Peyer's patch (tissue), 4 donors: ENCODE data around the gene LHFPL2. TPM values are rescaled to one million over a fixed set of nuclear protein-coding genes. Genes with fewer than 3 reads are reported as not detected.
A peak's percentile ranks its signal among the peaks of the same experiment; 100 is the strongest.

Experiments used
- DNase-seq, 3 donors: peaks; one replicate each; pipeline ENCODE4 v3.0.0-alpha.2; 2017 to 2019
- H3K27ac ChIP-seq, 4 donors: fragments of 200-600 bp; sonication (generic); one replicate each; pipeline ENCODE4 v1.5.1; 2016 to 2019
- H3K27me3 ChIP-seq, 2 donors: fragments of 200-600 bp; sonication (generic); one replicate each; pipeline ENCODE4 v1.5.1; 2019
- H3K36me3 ChIP-seq, 3 donors: fragments of 200-600 bp; sonication (generic); one replicate each; pipeline ENCODE4 v1.5.1; 2016 to 2019
- H3K4me1 ChIP-seq, 4 donors: fragments of 200-600 bp; sonication (generic); one replicate each; pipeline ENCODE4 v1.5.1; 2016 to 2019
- H3K4me3 ChIP-seq, 4 donors: fragments of 200-600 bp; sonication (generic); 1 replicate in 3 of 4; 2 replicates in 1 of 4; pipeline ENCODE4 v1.5.1; 2016 to 2019; ENCODE audit warnings: mild to moderate bottlenecking in 1 of 4
- H3K9me3 ChIP-seq, 4 donors: fragments of 200-600 bp; sonication (generic); one replicate each; pipeline ENCODE4 v1.5.1; 2016 to 2019; ENCODE audit warnings: mild to moderate bottlenecking in 1 of 4
- CTCF ChIP-seq, 6 experiments: fragments of 450-650 bp in 4 of 6; fragments of 200-600 bp in 2 of 6; sonication (generic) in 1 of 6; IDR thresholded peaks; one replicate each; pipeline ENCODE4 v1.5.1; 2017 to 2019; ENCODE audit warnings: antibody characterized with exemption in 6 of 6, mild to moderate bottlenecking in 3 of 6, moderate library complexity in 1 of 6
- POLR2A ChIP-seq, 2 donors: fragments of 450-650 bp; IDR thresholded peaks; one replicate each; pipeline ENCODE4 v1.5.1; 2017; ENCODE audit warnings: antibody characterized with exemption in 2 of 2, mild to moderate bottlenecking in 2 of 2, moderate library complexity in 2 of 2
- total RNA-seq, 4 donors: library from RNA; depleted of rRNA; stranded (reverse); fragments of >200 nt; gene quantifications; one replicate each; pipeline ENCODE4 v1.1.0, GENCODE V29; 2016

LHFPL2 gene
- total RNA-seq, 4 donors from 2014 or later: 22.3 to 63.4 (median 55.7) TPM

- Histone ChIP-seq H3K9me3 (no peaks in the 10 kb centered on the region), H3K4me1 (peaks cover 0 to 25% (median 3%) of the 10 kb centered on the region in 4 donors), H3K27ac (peak overlapping the region; percentile 88 to 94 (median 91)), H3K27me3 (no peaks in the 10 kb centered on the region), H3K36me3 (no peaks in the 10 kb centered on the region), H3K4me3 (peak overlapping the region; percentile 72 to 90 (median 82))
- TF ChIP-seq CTCF (IDR thresholded peaks at IDR 0.05) (no peak), POLR2A (IDR thresholded peaks at IDR 0.05) (no peak)
- peak in 1 of 3 donors; percentile 22 for DNase-seq
Observed at GRCh38 chr5:78649211-78649695, 681 bp upstream of the LHFPL2 start.

- Histone ChIP-seq H3K4me3 (peak overlapping the region; percentile 72 to 90 (median 82)), H3K27me3 (no peaks in the 10 kb centered on the region), H3K4me1 (peaks cover 0 to 27% (median 3%) of the 10 kb centered on the region in 4 donors), H3K27ac (peak overlapping the region; percentile 88 to 94 (median 91)), H3K9me3 (no peaks in the 10 kb centered on the region), H3K36me3 (no peaks in the 10 kb centered on the region)
- TF ChIP-seq CTCF (IDR thresholded peaks at IDR 0.05) (no peak), POLR2A (IDR thresholded peaks at IDR 0.05) (no peak)
- peak; percentile 19 to 79 (median 70) for DNase-seq
Observed at GRCh38 chr5:78647838-78648358, 674 bp downstream of the LHFPL2 start.

GRCh38 chr5:78647351-78647818 lies 1.2 kb downstream of the LHFPL2 start:
- peak overlapping the region; percentile 88 to 94 (median 91) for H3K27ac ChIP-seq
- no peak for TF ChIP-seq CTCF (IDR thresholded peaks at IDR 0.05)
- peak in 1 of 2 donors; percentile 15 for TF ChIP-seq POLR2A (IDR thresholded peaks at IDR 0.05)

GRCh38 chr5:78644741-78645300 lies 3.8 kb downstream of the LHFPL2 start:
- no peaks in the 10 kb centered on the region for H3K27me3 ChIP-seq
- TF ChIP-seq CTCF (IDR thresholded peaks at IDR 0.05) (no peak), POLR2A (IDR thresholded peaks at IDR 0.05) (no peak)
- H3K9me3 ChIP-seq: no peaks in the 10 kb centered on the region
- H3K36me3 ChIP-seq: no peaks in the 10 kb centered on the region
- peaks cover 0 to 54% (median 7%) of the 10 kb centered on the region in 4 donors for H3K4me1 ChIP-seq
- DNase-seq: no peak
- no peak overlapping the region for H3K27ac ChIP-seq
- no peak overlapping the region for H3K4me3 ChIP-seq

More at GRCh38 chr5:78647351-78647818, 1.2 kb downstream of the LHFPL2 start:
- no peaks in the 10 kb centered on the region for H3K27me3 ChIP-seq
- H3K9me3 ChIP-seq: no peaks in the 10 kb centered on the region
- H3K4me3 ChIP-seq: peak overlapping the region; percentile 72 to 90 (median 82)
- DNase-seq: peak; percentile 38 to 75 (median 70)
- no peaks in the 10 kb centered on the region for H3K36me3 ChIP-seq
- H3K4me1 ChIP-seq: peaks cover 0 to 32% (median 3%) of the 10 kb centered on the region in 4 donors

- Histone ChIP-seq H3K27me3 (no peaks in the 10 kb centered on the region), H3K4me3 (no peak overlapping the region), H3K27ac (no peak overlapping the region), H3K4me1 (peaks cover 2 to 54% (median 7%) of the 10 kb centered on the region in 4 donors), H3K9me3 (no peaks in the 10 kb centered on the region), H3K36me3 (no peaks in the 10 kb centered on the region)
- TF ChIP-seq POLR2A (IDR thresholded peaks at IDR 0.05): no peak
- no peak for TF ChIP-seq CTCF (IDR thresholded peaks at IDR 0.05)
- DNase-seq: no peak
Observed at GRCh38 chr5:78644129-78644528, 4.4 kb downstream of the LHFPL2 start.
